ENCODE results near the gene WFDC5. TPM values are rescaled to one million over a fixed set of nuclear protein-coding genes. Genes with fewer than 3 reads are reported as not detected.

WFDC5 gene
- total and polyA plus RNA-seq, 8 donors, result not detected

GRCh38 chr20:45103072-45103471 is 11.9 kb downstream of the WFDC5 start:
- no peaks in the 10 kb centered on the region for H3K36me3 ChIP-seq
- no peak overlapping the region for H3K27ac ChIP-seq
- ATAC-seq, result no peak
- DNase-seq, result no peak
- H3K9me3 ChIP-seq, result no peaks in the 10 kb centered on the region
- intact Hi-C loops (cut with DNase I), result loop anchor here in 1 of 3 donors (5.0 kb wide), 1 partner anchor 189 kb away; no protein-coding TSS in a partner anchor
- WGBS, 2 donors, result 69 to 79% methylated on average over 2 of the region's 2 CpGs
- no peak for TF ChIP-seq CTCF (IDR thresholded peaks at IDR 0.05)
- FAIRE-seq, result no peak
- no peak overlapping the region for H3K4me3 ChIP-seq
- H3K4me1 ChIP-seq, result peaks cover 0 to 4% (median 0%) of the 10 kb centered on the region in 3 donors
- H3K27me3 ChIP-seq, result peaks cover 0 to under 1% (median 0%) of the 10 kb centered on the region in 4 donors

GRCh38 chr20:45101333-45101850 is 13.6 kb downstream of the WFDC5 start:
- 51 to 55% methylated on average over 6 of the region's 6 CpGs for WGBS, 2 donors
- no peak for DNase-seq
- intact Hi-C loops (cut with DNase I), result loop anchor here in 1 of 3 donors (5.0 kb wide), 1 partner anchor 191 kb away; no protein-coding TSS in a partner anchor
- H3K9me3 ChIP-seq, result no peaks in the 10 kb centered on the region
- H3K4me1 ChIP-seq, result peaks cover 0 to 4% (median 0%) of the 10 kb centered on the region in 3 donors
- H3K27ac ChIP-seq, result no peak overlapping the region
- no peak overlapping the region for H3K4me3 ChIP-seq
- TF ChIP-seq CTCF (IDR thresholded peaks at IDR 0.05), result no peak
- H3K36me3 ChIP-seq, result no peaks in the 10 kb centered on the region
- no peak for FAIRE-seq
- peaks cover 0 to 14% (median 5%) of the 10 kb centered on the region in 4 donors for H3K27me3 ChIP-seq
- ATAC-seq, result no peak

GRCh38 chr20:45100563-45101245 is 14.3 kb downstream of the WFDC5 start, which contains the start of gene KCNS1:
TSS of gene KCNS1 (minus strand) at chr20:45101127. CDS start at chr20:45099236, 1,891 bp downstream.
- no peak for FAIRE-seq
- no peaks in the 10 kb centered on the region for H3K36me3 ChIP-seq
- 5% methylated on average over 35 to 38 of the region's 38 CpGs for WGBS, 2 donors
- peak within 1 kb of the TSS in 1 of 4 donors; percentile 18 for H3K27ac ChIP-seq
- no peaks in the 10 kb centered on the region for H3K9me3 ChIP-seq
- peaks cover 0 to 14% (median 6%) of the 10 kb centered on the region in 4 donors for H3K27me3 ChIP-seq
- ATAC-seq, result peak; percentile 71 to 76 (median 74)
- H3K4me1 ChIP-seq, result peaks cover 0 to 4% (median 0%) of the 10 kb centered on the region in 3 donors
- H3K4me3 ChIP-seq, result peak within 1 kb of the TSS in 2 of 4 donors; percentile 16 to 34
- intact Hi-C loops (cut with DNase I), result loop anchor here in 1 of 3 donors (5.0 kb wide), 1 partner anchor 192 kb away; no protein-coding TSS in a partner anchor
- TF ChIP-seq CTCF (IDR thresholded peaks at IDR 0.05), result no peak
- peak; percentile 32 to 79 (median 42) for DNase-seq

- H3K36me3 ChIP-seq, result no peaks in the 10 kb centered on the region
- H3K4me1 ChIP-seq, result peaks cover 0 to 4% (median 0%) of the 10 kb centered on the region in 3 donors
- peak in 5 of 6 donors; percentile 26 to 66 (median 36) for DNase-seq
- TF ChIP-seq CTCF (IDR thresholded peaks at IDR 0.05), result no peak
- peaks cover 0 to 14% (median 6%) of the 10 kb centered on the region in 4 donors for H3K27me3 ChIP-seq
- WGBS, 2 donors, result 8 to 10% methylated on average over 76 to 91 of the region's 91 CpGs
- H3K9me3 ChIP-seq, result no peaks in the 10 kb centered on the region
- FAIRE-seq, result no peak
- intact Hi-C loops (cut with DNase I), result loop anchor here in 1 of 3 donors (10.0 kb wide), 1 partner anchor 93 kb away; no protein-coding TSS in a partner anchor
- H3K27ac ChIP-seq, result no peak overlapping the region
- peak overlapping the region in 1 of 4 donors; percentile 27 for H3K4me3 ChIP-seq
- ATAC-seq, result peak; percentile 5 to 59 (median 42)
Observed at GRCh38 chr20:45098103-45098773, 16.7 kb downstream of the WFDC5 start.
